Ovary (tissue), 3 donors: Measurements from ENCODE around the gene DNMT3L.

Experiments used
- CTCF ChIP-seq, 3 donors: fragments of 450-650 bp in 2 of 3; fragments of 200-600 bp in 1 of 3; IDR thresholded peaks; one replicate each; pipeline versions ENCODE4 v1.5.1 to v1.8.0; 2016 to 2022; ENCODE audit warnings: antibody characterized with exemption in 3 of 3, mild to moderate bottlenecking in 1 of 3
- EP300 ChIP-seq: sonication (generic); formaldehyde crosslinking; IDR thresholded peaks from one replicate; pipeline ENCODE4 v1.6.1; 2017; ENCODE audit warnings: antibody characterized with exemption
- POLR2A ChIP-seq: fragments of 450-650 bp; IDR thresholded peaks from one replicate; pipeline ENCODE4 v1.6.1; 2017; ENCODE audit warnings: antibody characterized with exemption, mild to moderate bottlenecking, moderate library complexity
- donor health status: DM: no; HTN: no; CAD: no.

GRCh38 chr21:44306936-44307704 is 45.4 kb upstream of the DNMT3L start:
- TF ChIP-seq CTCF (IDR thresholded peaks at IDR 0.05), result no peak
- TF ChIP-seq EP300, result no peak
- TF ChIP-seq POLR2A, result no peak
